ENCODE measurements around the gene SALL1. TPM values are rescaled to one million over a fixed set of nuclear protein-coding genes. Genes with fewer than 3 reads are reported as not detected.

The SALL1 gene
- total and polyA plus RNA-seq, 2 donors (not counting 3 experiments of a cell fraction or from before 2014, with no cell fraction given): not detected

GRCh38 chr16:51107742-51108141 is 43.3 kb downstream of the SALL1 start:
- Histone ChIP-seq H2AFZ (ENCODE audit: low read depth, low read length) (no peak overlapping the region), H3K4me2 (ENCODE audit: insufficient read depth, low read length) (no peak overlapping the region), H3K79me2 (ENCODE audit: control insufficient read depth, insufficient read depth, low read length) (no peaks in the 10 kb centered on the region), H3K9me1 (replicated peaks; ENCODE audit: control insufficient read depth, extremely low read depth, insufficient read depth, low read length) (no peaks in the 10 kb centered on the region), H3K27ac (ENCODE audit: insufficient read depth, low read depth, low read length) (no peak overlapping the region), H3K9me3 (replicated peaks; ENCODE audit: control insufficient read depth, insufficient read depth, low read length) (peaks cover 4% of the 10 kb centered on the region), H3K4me1 (ENCODE audit: control insufficient read depth, extremely low read depth, insufficient read depth, low read length) (no peaks in the 10 kb centered on the region), H3K4me3 (replicated peaks in 1 of 3; ENCODE audit: insufficient read depth in 1 of 3, low read depth in 1 of 3, low read length in 3 of 3) (no peak overlapping the region), H4K20me1 (replicated peaks; ENCODE audit: control insufficient read depth, extremely low read depth, insufficient read depth, low read length) (no peaks in the 10 kb centered on the region), H3K36me3 (ENCODE audit: control insufficient read depth in 2 of 2, extremely low read depth in 1 of 2, insufficient read depth in 2 of 2, low read length in 2 of 2) (no peaks in the 10 kb centered on the region), H3K9ac (replicated peaks; ENCODE audit: extremely low read depth, insufficient read depth, low read length) (no peak overlapping the region), H3K27me3 (ENCODE audit: control insufficient read depth in 2 of 2, insufficient read depth in 2 of 2, low read length in 2 of 2) (no peaks in the 10 kb centered on the region)
- CTCF ChIA-PET: no interaction called here
- TF ChIP-seq MAX (IDR thresholded peaks at IDR 0.05; ENCODE audit: insufficient read depth, insufficient read length): no peak
- TF ChIP-seq POLR2AphosphoS5 (IDR thresholded peaks at IDR 0.05; ENCODE audit: insufficient read depth, low read depth, low read length): no peak
- no peak for TF ChIP-seq GATA2 (IDR thresholded peaks at IDR 0.05; ENCODE audit: insufficient read depth, insufficient read length, low read depth, low read length)
- TF ChIP-seq CTCF (IDR thresholded peaks at IDR 0.05; ENCODE audit: extremely low read depth in 1 of 2, insufficient read depth in 1 of 2, low read depth in 1 of 2, low read length in 2 of 2): no peak
- no peak for TF ChIP-seq POLR2A (IDR thresholded peaks at IDR 0.05; ENCODE audit: low read depth, low read length)
- no peak for TF ChIP-seq EZH2 (IDR thresholded peaks at IDR 0.05; ENCODE audit: borderline replicate concordance, low read depth, low read length, severe bottlenecking)
- no peak for TF ChIP-seq JUN (IDR thresholded peaks at IDR 0.05; ENCODE audit: borderline replicate concordance, insufficient read depth, insufficient read length, low read depth)
- POLR2A ChIA-PET: no interaction called here
- no peak for DNase-seq (ENCODE audit: low read depth, low spot score)
- BruUV-seq (replicated peaks): no TSS peak
- intact Hi-C loops (cut with micrococcal nuclease) (no loop called here), dilution Hi-C loops (cut with MboI; ENCODE audit: extremely low pct_ligation_motif_present, low sequenced_read_pairs) (no loop called here)
- no peak for FAIRE-seq
